Activated T-helper 1 cell treated with anti-CD3 and anti-CD28 coated beads, Interleukin-2, amount 50 U/mL, for 16 hours (primary cell): ENCODE measurements around the gene CDC26.
A peak's percentile ranks its signal among the peaks of the same experiment; 100 is the strongest.
"Not testable (repeated sequence)": the region's sequence is repeated elsewhere in the genome, so short reads cannot be mapped to it uniquely, and the experiment has no call there.

ENCODE experiments used
- DNase-seq, 2 donors: peaks; one replicate each; pipeline ENCODE4 v3.0.0-alpha.2; 2020; ENCODE audit warnings: low read depth in 1 of 2, low spot score in 1 of 2

CDC26 gene

GRCh38 chr9:113275157-113276131 is at the start of gene CDC26, which contains the start of gene PRPF4:
TSS of gene CDC26 (minus strand) at chr9:113275572. CDS start at chr9:113272507, 3,065 bp downstream.
TSS of gene PRPF4 (plus strand) at chr9:113275658. CDS start at chr9:113275744, 86 bp downstream.
- DNase-seq, result peak; percentile 89 to 93

DNA sequence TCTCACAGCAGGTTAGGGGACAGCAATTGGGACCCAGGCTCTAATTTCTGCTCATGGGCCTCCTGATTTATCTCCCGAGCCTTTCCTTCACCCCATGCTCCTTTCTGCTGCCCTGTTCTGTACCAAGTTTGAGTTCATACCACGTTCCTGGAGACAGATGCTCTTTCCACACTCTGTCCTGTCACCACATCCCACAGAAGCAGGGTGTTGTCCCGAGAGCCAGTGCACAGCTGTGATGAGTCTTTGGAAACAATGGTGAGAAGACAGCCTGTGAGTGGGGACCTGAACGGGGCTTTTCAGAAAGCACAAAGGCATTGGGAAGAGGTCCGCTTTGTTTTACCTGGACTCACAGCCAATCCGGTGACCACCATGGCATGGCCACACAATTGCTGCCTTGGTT is 47.3 kb upstream of the CDC26 start:
- DNase-seq, result no peak

- no peak for DNase-seq
These were observed 44.7 kb upstream of the CDC26 start for GRCh38 chr9:113320051-113320450.

DNA sequence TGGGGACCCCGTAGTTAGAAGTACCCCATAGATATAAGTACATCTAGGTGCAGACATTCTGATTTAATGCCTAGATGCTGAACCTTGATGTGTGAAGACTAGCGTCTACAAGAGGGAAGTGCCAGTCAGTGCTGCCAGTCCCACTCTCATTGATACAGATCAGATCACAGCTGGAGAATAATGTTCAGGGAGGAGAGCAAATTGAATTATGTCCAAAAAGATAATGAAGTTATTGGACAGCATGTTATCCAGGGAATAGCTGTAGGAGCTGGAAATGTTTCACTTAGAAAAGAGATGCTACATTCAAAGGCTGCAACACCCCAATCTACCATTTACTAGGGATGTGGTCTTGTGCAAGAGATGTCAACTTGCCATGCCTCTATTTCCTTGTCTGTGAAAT is 43.7 kb upstream of the CDC26 start:
- no peak for DNase-seq

DNA sequence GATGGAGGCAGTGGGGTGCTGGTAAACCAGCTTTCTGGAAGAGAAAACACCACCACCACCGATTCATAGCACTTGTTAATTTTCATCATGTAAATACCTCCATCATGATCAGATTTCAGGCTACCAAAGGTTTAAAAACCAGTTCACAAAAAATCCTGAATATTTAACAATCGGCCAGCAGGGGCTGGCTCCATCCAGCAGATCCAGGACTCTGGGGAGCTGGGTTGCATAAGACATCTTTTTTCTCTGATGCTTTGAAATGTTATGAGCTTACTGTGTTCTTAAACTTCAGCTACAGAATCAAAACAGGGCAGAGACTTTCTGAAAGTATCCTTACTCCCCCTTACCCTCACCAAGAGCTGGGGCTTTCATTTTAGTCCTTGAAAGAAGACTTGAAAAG is 42.4 kb upstream of the CDC26 start:
- no peak for DNase-seq

GRCh38 chr9:113316030-113316429 is 40.7 kb upstream of the CDC26 start:
- DNase-seq, result no peak

- DNase-seq, result no peak
These were observed 39.9 kb upstream of the CDC26 start for GRCh38 chr9:113315231-113315630.

DNA sequence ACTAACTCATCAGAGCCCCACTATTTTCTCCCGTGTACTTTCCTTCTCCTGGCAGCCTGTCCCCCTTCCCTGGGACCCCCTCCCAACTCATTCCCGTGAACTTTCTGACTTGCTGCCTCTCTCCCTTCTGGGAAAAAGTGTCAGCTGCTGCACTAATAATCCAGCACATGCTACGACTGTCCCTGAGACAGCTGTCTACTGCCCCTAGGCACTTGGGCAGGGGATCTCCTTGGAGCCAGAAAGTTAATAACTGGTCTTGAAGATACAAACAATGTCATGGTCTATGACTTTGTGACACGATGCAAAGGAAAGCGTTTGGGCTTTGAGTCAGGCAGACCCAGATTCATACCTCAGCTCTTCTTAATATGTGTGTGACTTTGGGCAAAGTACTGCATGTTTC is 37.9 kb upstream of the CDC26 start:
- DNase-seq, result no peak

DNA sequence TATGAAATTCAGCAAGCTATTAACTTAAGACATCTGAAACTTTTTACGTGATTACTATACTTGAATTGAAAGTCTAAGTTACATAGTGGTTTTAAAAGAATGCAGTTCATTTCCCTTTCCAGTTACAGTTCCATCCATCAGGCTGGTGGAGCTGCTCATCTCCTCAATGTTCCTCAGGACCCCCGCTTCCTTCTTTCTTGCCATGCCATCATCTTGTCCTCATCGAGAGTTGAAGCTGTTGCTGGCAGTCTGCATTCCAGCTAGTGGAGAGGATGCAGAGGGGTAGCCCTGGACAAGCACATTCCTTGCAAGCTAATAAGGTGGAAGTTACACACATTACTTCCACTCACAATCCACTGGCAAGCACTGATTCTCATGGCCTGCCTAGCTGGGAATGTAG is 36.6 kb upstream of the CDC26 start:
- DNase-seq, result no peak

- no peak for DNase-seq
These were observed 35.2 kb upstream of the CDC26 start for GRCh38 chr9:113310538-113310937.

- no peak for DNase-seq
These were observed 33.9 kb upstream of the CDC26 start for GRCh38 chr9:113309204-113309813.

DNA sequence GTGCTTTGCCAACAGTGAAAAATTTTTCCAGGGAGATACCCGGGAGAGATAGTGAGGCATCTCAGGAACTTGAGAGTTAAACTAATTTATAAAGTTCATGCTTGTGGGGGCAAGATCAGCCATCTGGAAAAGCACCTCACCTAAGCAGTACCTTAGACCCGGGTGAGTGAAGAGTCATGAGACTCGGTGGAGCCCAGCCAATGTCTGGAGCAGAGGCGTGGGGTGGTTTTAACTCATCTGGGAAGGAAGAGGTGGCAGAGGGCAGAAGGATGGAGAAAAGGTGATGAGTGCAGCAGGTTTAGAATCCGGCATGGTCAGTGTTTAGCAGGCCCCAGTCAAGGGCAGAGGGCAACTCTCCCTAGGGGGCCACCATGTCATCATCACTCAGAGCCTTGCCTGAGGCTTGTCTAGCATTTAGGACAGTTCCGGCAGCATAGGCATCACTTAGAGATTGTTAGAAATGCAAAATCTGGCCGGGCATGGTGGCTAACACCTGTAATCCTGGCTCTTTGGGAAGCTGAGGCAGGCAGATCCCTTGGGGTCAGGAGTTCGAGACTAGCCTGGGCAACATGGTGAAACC is 32.1 kb upstream of the CDC26 start:
- DNase-seq, result no peak

- DNase-seq, result no peak
These were observed 31.2 kb upstream of the CDC26 start for GRCh38 chr9:113306566-113306965.

GRCh38 chr9:113302792-113303418 is 27.5 kb upstream of the CDC26 start, which contains the start of gene RNF183:
TSS of gene RNF183 (minus strand) at chr9:113303376. CDS start at chr9:113298184, 5,192 bp downstream.
- no peak for DNase-seq

DNA sequence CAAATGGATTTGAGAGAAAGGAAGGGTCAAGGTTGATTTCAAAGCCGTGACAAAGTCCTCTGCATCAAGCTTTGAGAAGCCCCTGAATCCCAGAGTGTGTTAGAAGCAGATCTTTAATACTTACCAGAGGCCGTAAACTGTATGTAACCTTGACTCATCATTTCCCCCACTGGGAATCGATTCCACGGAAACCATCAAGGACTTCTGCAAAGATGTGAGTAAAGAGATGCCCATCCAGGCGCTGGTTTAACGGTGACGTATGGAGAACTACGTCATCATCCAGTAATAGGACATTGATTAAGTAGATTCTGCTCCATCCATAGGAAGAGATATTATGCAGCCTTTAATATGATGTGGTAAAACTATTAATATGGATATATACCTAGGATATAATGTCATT is 26.2 kb upstream of the CDC26 start:
- no peak for DNase-seq

DNA sequence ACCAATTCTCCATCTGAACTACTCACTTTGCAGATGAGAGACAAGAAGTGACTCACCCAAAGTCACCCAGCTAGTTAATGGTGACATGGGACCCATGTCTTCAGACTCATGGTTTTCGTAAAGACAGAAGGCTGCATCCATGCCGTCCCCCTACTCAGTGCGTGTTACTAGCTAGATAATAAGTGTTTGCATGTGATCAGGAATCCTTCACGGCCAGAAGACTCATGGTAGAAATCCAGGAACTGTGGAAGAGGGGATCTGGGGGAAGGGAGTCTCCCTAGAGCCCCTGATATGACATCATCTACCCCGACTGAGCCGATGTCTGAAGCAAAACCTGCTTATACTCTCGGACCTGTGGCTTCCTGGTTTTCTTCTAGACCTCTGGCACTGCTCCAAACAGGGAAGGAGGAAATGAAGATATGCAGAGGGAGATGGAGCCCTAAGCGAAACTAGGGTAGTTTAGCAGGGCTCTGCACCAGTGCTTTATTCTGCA is 24.5 kb upstream of the CDC26 start:
- no peak for DNase-seq

DNA sequence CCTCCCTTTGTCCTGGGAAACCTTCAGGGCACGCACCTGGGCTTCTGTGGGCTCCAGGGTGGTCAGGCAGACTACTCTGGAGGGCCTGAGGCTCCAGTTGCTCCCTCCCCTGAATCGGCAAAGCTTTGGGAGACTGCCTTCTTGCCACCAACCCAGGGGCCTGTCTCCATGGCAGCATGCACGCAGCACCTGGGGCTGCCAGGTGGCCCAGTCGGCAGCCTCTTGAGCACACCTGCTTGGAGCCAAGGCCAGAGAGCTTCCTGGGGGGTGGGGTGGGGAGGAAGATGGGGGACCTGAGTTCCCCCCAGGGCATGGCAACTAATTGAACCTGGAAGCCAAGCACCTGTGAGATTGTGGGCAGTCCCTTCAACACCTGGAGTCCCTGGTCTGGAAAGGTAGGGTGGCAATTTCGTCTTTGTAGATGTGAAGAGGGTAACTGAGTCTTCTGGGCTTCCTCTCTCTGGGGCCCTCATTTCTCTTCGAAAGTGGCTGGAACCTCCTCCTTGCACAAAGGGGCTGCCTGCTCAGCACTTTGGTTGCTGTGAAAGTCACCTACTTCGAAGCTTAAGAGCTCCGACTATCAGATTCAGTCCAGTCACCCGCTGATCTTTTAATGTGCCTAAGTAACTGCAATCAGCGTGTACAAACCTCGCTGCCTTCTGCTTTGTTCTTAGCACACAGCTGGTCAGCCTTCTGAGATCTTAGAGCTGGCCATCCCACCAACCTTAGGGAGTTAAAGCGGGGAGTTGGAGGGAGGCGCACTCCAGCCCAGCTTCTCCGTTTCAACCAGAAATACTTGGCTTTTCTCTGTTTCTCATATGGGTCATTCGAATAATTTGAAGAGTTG is 23.8 kb upstream of the CDC26 start:
- DNase-seq, result no peak

DNA sequence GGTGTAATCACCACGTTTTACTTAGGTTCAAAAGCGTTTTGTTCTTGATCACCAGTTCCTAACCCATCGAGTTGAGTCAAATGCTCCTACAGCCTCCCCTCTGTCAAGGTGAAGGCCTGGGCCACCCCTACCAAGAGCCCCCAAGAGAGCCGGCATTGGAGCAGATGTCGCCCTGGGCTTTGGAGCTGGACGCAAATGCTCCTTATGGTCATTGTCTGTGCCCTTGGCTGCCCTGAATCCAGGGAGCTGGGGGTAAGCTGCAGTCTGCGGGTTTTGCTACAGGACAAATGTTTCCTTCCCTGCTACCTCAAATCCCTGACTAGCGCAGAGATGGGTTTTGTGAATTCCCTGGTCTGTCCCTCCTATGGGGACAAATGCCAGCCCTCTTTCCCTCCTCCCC is 22.9 kb upstream of the CDC26 start:
- no peak for DNase-seq

GRCh38 chr9:113296796-113297558 is 21.6 kb upstream of the CDC26 start:
- no peak for DNase-seq

DNA sequence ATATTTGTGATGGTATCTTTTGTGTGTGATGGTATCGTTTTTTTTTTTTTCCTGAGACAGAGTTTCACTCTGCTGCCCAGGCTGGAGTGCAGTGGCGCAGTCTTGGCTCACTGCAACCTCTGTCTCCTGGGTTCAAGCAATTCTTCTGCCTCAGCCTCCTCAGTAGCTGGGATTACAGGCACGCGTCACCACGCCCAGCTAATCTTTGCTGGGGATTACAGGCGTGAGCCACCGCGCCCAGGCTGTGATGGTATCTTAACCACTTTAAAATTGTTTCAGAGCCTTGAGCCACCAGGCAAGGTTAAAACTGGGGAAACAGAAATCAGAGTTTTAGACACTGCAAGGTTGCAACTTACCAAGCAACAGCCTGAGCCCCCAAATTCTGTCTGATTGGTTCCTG is 20.9 kb upstream of the CDC26 start:
- DNase-seq, result not testable (repeated sequence)
